Measurements from ENCODE around the gene SPRED1.
"Not testable (repeated sequence)": the region's sequence is repeated elsewhere in the genome, so short reads cannot be mapped to it uniquely, and the experiment has no call there.

The SPRED1 gene

GRCh38 chr15:38237021-38237420 lies 15.6 kb upstream of the SPRED1 start:
- DNase-seq (ENCODE audit: low spot score) = not testable (repeated sequence)

- no peak for DNase-seq (ENCODE audit: low spot score)
Measured at GRCh38 chr15:38238311-38238710, 14.3 kb upstream of the SPRED1 start.

GRCh38 chr15:38242055-38242454 lies 10.6 kb upstream of the SPRED1 start:
- DNase-seq (ENCODE audit: low spot score) = no peak

GRCh38 chr15:38243278-38244055 lies 9.2 kb upstream of the SPRED1 start:
- no peak for DNase-seq (ENCODE audit: low spot score)

- DNase-seq (ENCODE audit: low spot score) = no peak
Measured at GRCh38 chr15:38247336-38247735, 5.3 kb upstream of the SPRED1 start.

GRCh38 chr15:38253351-38253781 lies 730 bp downstream of the SPRED1 start:
- DNase-seq (ENCODE audit: low spot score) = peak; percentile 35

- peak; percentile 39 for DNase-seq (ENCODE audit: low spot score)
Measured at GRCh38 chr15:38254051-38254883, 1.6 kb downstream of the SPRED1 start.

GRCh38 chr15:38255690-38256089 lies 3.1 kb downstream of the SPRED1 start:
- no peak for DNase-seq (ENCODE audit: low spot score)

GRCh38 chr15:38257676-38258075 lies 5.0 kb downstream of the SPRED1 start:
- no peak for DNase-seq (ENCODE audit: low spot score)

GRCh38 chr15:38259134-38259533 lies 6.5 kb downstream of the SPRED1 start:
- DNase-seq (ENCODE audit: low spot score) = no peak

- peak; percentile 16 for DNase-seq (ENCODE audit: low spot score)
Measured at GRCh38 chr15:38260077-38260476, 7.4 kb downstream of the SPRED1 start.

GRCh38 chr15:38263251-38263650 lies 10.6 kb downstream of the SPRED1 start:
- DNase-seq (ENCODE audit: low spot score) = no peak

- DNase-seq (ENCODE audit: low spot score) = no peak
Measured at GRCh38 chr15:38263996-38264395, 11.4 kb downstream of the SPRED1 start.

- no peak for DNase-seq (ENCODE audit: low spot score)
Measured at GRCh38 chr15:38266247-38266986, 13.8 kb downstream of the SPRED1 start.

GRCh38 chr15:38267421-38268022 lies 14.9 kb downstream of the SPRED1 start:
- peak; percentile 32 for DNase-seq (ENCODE audit: low spot score)

GRCh38 chr15:38271144-38271543 lies 18.5 kb downstream of the SPRED1 start:
- no peak for DNase-seq (ENCODE audit: low spot score)

- no peak for DNase-seq (ENCODE audit: low spot score)
Measured at GRCh38 chr15:38271895-38272294, 19.3 kb downstream of the SPRED1 start.

- DNase-seq (ENCODE audit: low spot score) = not testable (repeated sequence)
Measured at GRCh38 chr15:38272431-38272830, 19.8 kb downstream of the SPRED1 start.

- no peak for DNase-seq (ENCODE audit: low spot score)
Measured at GRCh38 chr15:38274135-38274534, 21.5 kb downstream of the SPRED1 start.

- no peak for DNase-seq (ENCODE audit: low spot score)
Measured at GRCh38 chr15:38275959-38276358, 23.3 kb downstream of the SPRED1 start.

GRCh38 chr15:38277281-38277680 lies 24.6 kb downstream of the SPRED1 start:
- DNase-seq (ENCODE audit: low spot score) = not testable (repeated sequence)

GRCh38 chr15:38281031-38281430 lies 28.4 kb downstream of the SPRED1 start:
- DNase-seq (ENCODE audit: low spot score) = no peak

Data from GM03348 (cell line).